Subcutaneous abdominal adipose tissue (tissue), 5 donors: ENCODE results near the gene TMCO6.
A peak's percentile ranks its signal among the peaks of the same experiment; 100 is the strongest.

Source experiments
- H3K27ac ChIP-seq: one replicate; pipeline ENCODE4 v1.7.0; 2013; ENCODE audit warnings: low read depth, mild to moderate bottlenecking, inconsistent platforms, low read length, moderate library complexity
- H3K27me3 ChIP-seq, 5 donors: one replicate each; pipeline ENCODE4 v1.7.0; 2013; ENCODE audit warnings: low read length in 5 of 5, inconsistent platforms in 1 of 5; ENCODE audit not compliant: control insufficient read depth in 5 of 5, insufficient read depth in 4 of 5
- H3K36me3 ChIP-seq, 5 donors: one replicate each; pipeline ENCODE4 v1.7.0; 2013; ENCODE audit warnings: low read length in 5 of 5; ENCODE audit not compliant: control insufficient read depth in 5 of 5, insufficient read depth in 5 of 5
- H3K4me1 ChIP-seq, 5 donors: one replicate each; pipeline ENCODE4 v1.7.0; 2013; ENCODE audit warnings: low read length in 5 of 5, mild to moderate bottlenecking in 3 of 5, moderate library complexity in 1 of 5; ENCODE audit not compliant: control insufficient read depth in 5 of 5, insufficient read depth in 5 of 5
- H3K4me3 ChIP-seq, 5 donors: one replicate each; pipeline ENCODE4 v1.7.0; 2013; ENCODE audit warnings: low read length in 5 of 5, low read depth in 1 of 5
- H3K9ac ChIP-seq, 5 donors: one replicate each; pipeline ENCODE4 v1.7.0; 2013; ENCODE audit warnings: low read length in 5 of 5, mild to moderate bottlenecking in 4 of 5, moderate library complexity in 3 of 5
- H3K9me3 ChIP-seq, 5 donors: one replicate each; pipeline ENCODE4 v1.7.0; 2013; ENCODE audit warnings: low read length in 5 of 5; ENCODE audit not compliant: control insufficient read depth in 5 of 5
- donor health status: healthy.
- donor health status: healthy.
- donor health status: healthy.
- donor health status: healthy.
- donor health status: healthy.

Gene TMCO6

DNA sequence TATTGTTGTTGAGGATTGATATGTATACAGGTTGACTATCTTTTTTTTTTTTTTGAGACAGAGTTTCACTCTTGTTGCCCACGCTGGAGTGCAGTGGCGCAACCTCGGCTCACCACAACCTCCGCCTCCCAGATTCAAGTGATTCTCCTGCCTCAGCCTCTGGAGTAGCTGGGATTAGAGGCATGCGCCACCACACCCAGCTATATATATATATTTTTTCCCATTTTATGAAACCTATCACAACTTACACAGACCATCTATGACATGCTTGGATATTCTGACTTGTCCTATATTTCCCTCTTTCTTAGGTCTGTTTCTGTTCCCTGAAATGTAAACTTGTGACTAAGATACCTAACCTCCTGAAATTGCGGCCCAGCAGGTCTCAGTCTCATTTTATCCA, 11.3 kb upstream of the TMCO6 start:
- H3K9me3 ChIP-seq: peaks cover 0 to 6% (median 0%) of the 10 kb centered on the region in 5 donors
- H3K36me3 ChIP-seq: no peaks in the 10 kb centered on the region
- H3K4me1 ChIP-seq: peaks cover 0 to 19% (median 16%) of the 10 kb centered on the region in 5 donors
- no peaks in the 10 kb centered on the region for H3K27me3 ChIP-seq
- no peak overlapping the region for H3K9ac ChIP-seq
- no peak overlapping the region for H3K4me3 ChIP-seq
- H3K27ac ChIP-seq: no peak overlapping the region

DNA sequence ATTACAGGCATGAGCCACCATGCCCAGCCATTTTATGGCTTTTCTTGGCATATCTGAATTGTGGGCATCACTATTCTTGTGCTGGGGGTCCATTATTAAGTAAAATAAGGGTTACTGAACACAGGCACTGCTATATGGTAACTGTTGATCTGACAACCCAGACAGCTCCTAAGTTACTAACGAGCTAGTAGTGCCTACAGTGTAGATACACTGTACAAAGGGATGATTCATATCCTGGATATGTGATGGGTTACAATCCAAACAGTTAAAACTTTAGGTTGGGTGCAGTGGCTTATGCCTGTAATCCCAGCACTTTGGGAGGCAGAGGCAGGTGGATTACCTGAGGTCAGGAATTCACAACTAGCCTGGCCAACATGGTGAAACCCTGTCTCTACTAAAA, 10.5 kb upstream of the TMCO6 start:
- H3K27ac ChIP-seq: no peak overlapping the region
- H3K9me3 ChIP-seq: peaks cover 0 to 6% (median 0%) of the 10 kb centered on the region in 5 donors
- H3K27me3 ChIP-seq: no peaks in the 10 kb centered on the region
- peak overlapping the region in 2 of 5 donors; percentile 10 to 48 for H3K4me3 ChIP-seq
- peaks cover 4 to 24% (median 22%) of the 10 kb centered on the region in 5 donors for H3K4me1 ChIP-seq
- no peaks in the 10 kb centered on the region for H3K36me3 ChIP-seq
- no peak overlapping the region for H3K9ac ChIP-seq

DNA sequence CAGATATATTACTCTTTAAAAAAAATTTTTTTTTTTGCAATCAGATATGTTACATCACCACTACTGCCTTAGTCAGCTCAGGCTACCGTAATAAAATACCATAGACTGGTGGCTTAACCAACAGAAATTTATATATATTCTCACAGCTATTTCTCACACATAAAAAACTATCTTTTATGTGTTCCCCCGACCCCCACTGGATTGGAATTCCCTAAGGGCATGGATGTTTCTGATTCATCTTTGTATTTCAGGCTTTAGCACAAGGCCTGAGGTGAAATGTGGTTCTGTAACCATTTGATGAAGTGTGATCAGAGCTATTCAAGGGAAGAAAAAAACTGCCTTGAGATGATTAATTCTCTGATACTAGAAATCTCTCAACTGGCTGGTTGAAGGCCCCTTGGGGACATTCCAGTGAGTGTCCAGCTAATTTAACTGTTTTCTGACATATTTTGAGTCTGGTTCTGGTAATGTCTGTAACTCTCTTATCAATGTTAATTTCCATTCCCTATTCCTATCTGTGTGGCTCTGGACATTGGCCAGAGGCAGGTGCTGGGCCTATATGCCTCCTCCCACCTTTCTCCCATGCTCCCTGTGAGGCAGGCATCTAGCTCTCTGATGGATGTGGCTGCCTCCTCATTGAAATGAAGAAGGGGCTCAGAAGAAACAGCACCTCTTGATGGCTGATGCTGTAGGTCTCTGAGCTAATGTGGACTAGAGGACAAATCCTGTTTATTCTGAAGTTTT, 8.8 kb upstream of the TMCO6 start:
- Histone ChIP-seq H3K27ac (peak overlapping the region; percentile 50), H3K9ac (peak overlapping the region; percentile 24 to 87 (median 62)), H3K4me3 (peak overlapping the region; percentile 73 to 92 (median 84)), H3K4me1 (peaks cover 4 to 28% (median 24%) of the 10 kb centered on the region in 5 donors), H3K36me3 (no peaks in the 10 kb centered on the region), H3K9me3 (peaks cover 0 to 6% (median 0%) of the 10 kb centered on the region in 5 donors), H3K27me3 (no peaks in the 10 kb centered on the region)

DNA sequence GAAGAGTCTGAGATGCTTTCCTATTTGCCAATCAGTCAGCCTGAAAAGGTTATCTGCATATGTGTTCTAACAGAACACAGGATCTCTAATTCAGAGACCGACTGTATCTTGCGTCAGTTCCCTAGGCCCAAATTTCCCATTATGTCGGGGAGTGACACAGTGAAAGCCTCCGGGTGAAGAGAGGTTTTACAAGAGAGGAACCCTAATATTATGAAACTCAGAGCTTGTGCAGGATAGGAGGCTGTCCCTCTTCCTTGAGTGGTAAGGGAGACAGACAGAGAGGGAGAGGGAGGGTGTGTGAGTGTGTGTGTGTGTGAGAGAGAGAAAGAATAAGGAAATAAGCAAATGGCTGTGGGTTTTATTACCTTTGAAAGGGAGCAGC, 8.2 kb upstream of the TMCO6 start:
- Histone ChIP-seq H3K9me3 (peaks cover 0 to 6% (median 0%) of the 10 kb centered on the region in 5 donors), H3K9ac (peak overlapping the region in 4 of 5 donors; percentile 24 to 87 (median 44)), H3K4me3 (peak overlapping the region; percentile 73 to 92 (median 84)), H3K4me1 (peaks cover 4 to 28% (median 24%) of the 10 kb centered on the region in 5 donors), H3K27me3 (no peaks in the 10 kb centered on the region), H3K36me3 (no peaks in the 10 kb centered on the region), H3K27ac (peak overlapping the region; percentile 50)

DNA sequence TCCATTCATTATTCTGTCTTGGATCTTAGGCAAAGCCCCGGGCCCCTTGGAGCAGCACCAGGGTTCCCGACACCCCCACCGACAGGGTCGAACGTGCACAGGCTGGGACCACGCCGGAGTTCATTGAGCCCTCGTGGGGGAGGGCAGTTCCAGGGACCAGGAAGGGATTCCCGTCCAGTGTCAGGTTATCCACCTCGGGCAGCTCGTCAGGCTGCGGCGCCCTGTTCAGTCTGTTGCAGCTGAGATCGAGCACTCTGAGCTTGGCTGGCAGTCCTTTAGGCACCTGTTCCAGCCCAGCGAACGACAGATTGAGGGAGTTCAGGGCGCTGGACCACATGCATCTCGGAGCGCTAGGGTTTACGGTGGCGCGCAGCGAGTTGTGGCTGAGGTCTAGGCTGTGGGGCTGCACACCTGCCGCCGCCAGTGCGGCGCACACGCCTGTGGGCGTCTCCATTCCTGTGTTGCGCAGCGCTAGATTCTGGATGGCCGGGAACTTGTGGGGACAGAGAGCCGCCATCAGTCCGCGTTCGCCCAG, 7.4 kb upstream of the TMCO6 start:
- Histone ChIP-seq H3K9ac (peak overlapping the region; percentile 24 to 87 (median 61)), H3K4me3 (peak overlapping the region; percentile 73 to 92 (median 84)), H3K27ac (peak overlapping the region; percentile 80), H3K36me3 (no peaks in the 10 kb centered on the region), H3K9me3 (peaks cover 0 to 6% (median 0%) of the 10 kb centered on the region in 5 donors), H3K27me3 (no peaks in the 10 kb centered on the region), H3K4me1 (peaks cover 4 to 28% (median 24%) of the 10 kb centered on the region in 5 donors)

DNA sequence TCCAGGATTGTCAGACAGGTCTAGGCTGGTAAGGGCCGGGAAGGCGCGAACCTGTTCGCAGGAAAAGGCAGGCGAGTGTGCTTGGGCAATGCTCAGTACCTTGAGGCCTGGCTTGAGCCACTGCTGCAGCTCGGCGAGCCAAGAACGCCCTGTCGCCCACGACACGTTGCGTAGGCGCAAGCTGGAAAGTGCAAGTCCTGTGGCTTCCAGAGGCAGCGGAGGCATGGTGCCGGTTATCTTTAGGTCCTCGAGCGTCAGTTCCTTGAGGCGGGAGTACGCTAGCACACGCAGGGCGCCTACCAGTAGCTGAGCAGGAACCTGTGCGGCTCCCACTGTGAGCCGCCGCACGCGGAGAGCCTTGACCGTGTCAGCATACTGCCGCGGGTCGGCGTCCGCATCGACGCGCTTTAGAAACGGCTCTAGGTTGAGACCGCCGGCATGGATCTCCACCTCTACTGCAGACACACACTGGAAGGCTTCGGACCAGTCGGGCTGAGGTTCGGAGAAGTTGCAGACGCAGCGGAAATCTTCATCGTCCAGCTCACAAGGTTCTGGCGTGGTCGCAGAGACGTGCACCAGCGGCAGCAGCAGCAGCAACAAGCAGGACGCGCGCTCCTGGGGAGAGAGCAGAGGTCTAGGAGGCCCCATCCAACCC, 6.8 kb upstream of the TMCO6 start:
- Histone ChIP-seq H3K9ac (peak overlapping the region; percentile 24 to 87 (median 61)), H3K36me3 (no peaks in the 10 kb centered on the region), H3K9me3 (peaks cover 0 to 6% (median 0%) of the 10 kb centered on the region in 5 donors), H3K27me3 (no peaks in the 10 kb centered on the region), H3K4me1 (peaks cover 4 to 28% (median 24%) of the 10 kb centered on the region in 5 donors), H3K4me3 (peak overlapping the region; percentile 73 to 92 (median 84)), H3K27ac (peak overlapping the region; percentile 80)

DNA sequence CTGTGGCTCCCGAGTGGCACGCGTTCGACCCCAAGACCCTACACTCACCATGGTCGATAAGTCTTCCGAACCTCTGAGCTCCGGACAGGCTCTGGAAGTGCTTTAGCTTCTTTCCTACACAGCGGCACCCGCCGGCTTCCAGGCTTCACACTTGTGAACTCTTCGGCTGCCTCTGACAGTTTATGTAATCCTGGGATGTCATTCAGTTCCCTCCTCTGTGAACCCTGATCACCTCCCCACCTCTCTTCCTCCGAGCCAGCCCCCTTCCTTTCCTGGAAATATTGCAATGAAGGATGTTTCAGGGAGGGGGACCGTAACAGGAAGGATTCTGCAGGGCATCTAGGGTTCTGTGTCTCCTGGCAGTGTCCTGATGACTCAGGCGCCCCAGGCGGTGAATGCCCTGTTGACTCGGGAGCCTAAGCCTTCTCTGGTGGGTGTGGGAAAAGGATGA, 6.2 kb upstream of the TMCO6 start, which contains the start of gene CD14:
Gene CD14, minus strand, starts transcription at position 155 of the 451 bp plus-strand sequence. Its CDS starts 104 bp downstream, at position 51.
- Histone ChIP-seq H3K9me3 (peaks cover 0 to 4% (median 0%) of the 10 kb centered on the region in 5 donors), H3K4me1 (peaks cover 4 to 30% (median 24%) of the 10 kb centered on the region in 5 donors), H3K4me3 (peak within 1 kb of the TSS; percentile 73 to 92 (median 84)), H3K27me3 (no peaks in the 10 kb centered on the region), H3K9ac (peak within 1 kb of the TSS; percentile 24 to 87 (median 61)), H3K36me3 (no peaks in the 10 kb centered on the region), H3K27ac (peak within 1 kb of the TSS; percentile 80)

DNA sequence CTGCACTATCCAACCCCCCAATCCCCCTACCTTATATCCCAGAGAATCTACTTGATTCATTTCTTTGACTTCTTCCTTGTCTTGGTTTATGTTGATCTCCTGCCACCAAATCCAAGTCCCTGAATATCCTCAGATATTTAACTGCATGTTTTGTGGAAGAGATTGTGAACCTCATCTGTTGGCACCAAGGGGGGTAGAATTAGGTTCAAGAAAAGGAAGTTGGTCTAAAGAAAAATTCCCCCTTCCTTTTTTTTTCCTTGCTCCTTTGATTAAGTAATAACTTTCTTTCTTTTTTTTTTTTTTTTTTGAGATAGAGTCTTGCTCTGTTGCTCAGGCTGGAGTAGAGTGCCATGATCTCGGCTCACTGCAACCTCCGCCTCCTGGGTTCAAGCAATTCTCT, 5.8 kb upstream of the TMCO6 start:
- Histone ChIP-seq H3K4me3 (peak overlapping the region in 4 of 5 donors; percentile 73 to 92 (median 82)), H3K9ac (peak overlapping the region in 2 of 5 donors; percentile 44 to 54), H3K36me3 (no peaks in the 10 kb centered on the region), H3K9me3 (peaks cover 0 to under 1% (median 0%) of the 10 kb centered on the region in 5 donors), H3K27me3 (no peaks in the 10 kb centered on the region), H3K4me1 (peaks cover 4 to 34% (median 24%) of the 10 kb centered on the region in 5 donors), H3K27ac (peak overlapping the region; percentile 80)

DNA sequence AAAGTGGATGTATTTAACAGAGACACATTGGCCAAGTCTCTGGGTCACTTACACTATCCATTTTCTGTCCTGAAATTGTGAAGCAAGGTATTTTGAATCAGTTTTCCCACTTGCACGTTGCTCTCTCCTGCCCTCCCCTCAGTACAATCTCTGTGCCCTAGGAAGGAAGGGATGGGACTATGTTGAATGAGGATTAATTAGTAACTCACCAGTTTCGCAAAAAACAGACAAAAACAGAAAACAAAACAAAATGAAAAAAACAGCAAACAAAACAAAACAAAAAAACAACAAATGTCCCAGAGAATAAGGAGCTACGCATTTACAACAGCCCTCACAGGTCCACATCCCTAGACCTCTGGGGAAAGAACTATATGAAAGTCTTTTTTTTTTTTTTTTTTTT, 5.1 kb upstream of the TMCO6 start:
- Histone ChIP-seq H3K9me3 (no peaks in the 10 kb centered on the region), H3K36me3 (no peaks in the 10 kb centered on the region), H3K4me1 (peaks cover 7 to 38% (median 28%) of the 10 kb centered on the region in 5 donors), H3K27ac (peak overlapping the region; percentile 80), H3K4me3 (peak overlapping the region in 1 of 5 donors; percentile 27), H3K9ac (no peak overlapping the region), H3K27me3 (no peaks in the 10 kb centered on the region)
